Measurements from ENCODE around the gene G6PC3. TPM values are rescaled to one million over a fixed set of nuclear protein-coding genes. Genes with fewer than 3 reads are reported as not detected.

G6PC3 gene
- total RNA-seq, 2 donors from 2014 or later, result 40.3 to 41.4 TPM

DNA sequence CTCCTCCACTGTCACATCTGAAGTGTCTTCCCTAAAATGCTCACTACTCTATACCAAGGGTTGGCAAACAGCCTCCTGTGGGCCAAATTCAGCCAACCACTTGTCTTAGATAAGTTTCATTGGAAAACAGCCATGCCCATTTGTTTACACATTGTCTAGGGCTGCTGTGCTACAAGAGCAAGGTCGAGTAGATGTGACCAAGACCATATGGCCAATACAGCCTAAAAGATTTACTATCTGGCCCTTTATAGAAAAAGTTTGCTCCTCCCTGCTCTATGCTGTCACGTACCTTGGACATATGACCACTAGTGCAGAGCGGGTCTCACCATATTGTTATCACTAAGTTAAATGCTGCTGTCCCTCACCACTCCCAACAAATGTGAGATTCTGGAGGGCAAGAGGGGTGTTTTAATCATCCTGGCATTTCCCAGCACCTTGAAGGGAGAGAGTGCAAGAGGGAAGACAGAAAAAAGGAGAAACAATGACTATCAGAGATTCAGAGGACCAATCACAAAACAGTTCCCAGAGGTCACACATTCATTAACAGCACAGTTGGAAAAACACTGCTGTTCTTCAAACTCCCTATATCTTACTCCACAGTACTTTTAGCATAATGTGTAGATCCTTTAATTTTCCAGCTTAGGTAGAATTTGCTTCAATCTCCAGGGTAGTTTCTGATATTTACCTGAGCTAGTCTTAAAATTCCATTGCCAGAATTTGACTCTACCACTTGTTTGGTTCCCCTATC lies 17.2 kb upstream of the G6PC3 start:
- DNase-seq (ENCODE audit: low spot score), result peak; percentile 6
- intact Hi-C loops (cut with DNase I), result no loop called here

DNA sequence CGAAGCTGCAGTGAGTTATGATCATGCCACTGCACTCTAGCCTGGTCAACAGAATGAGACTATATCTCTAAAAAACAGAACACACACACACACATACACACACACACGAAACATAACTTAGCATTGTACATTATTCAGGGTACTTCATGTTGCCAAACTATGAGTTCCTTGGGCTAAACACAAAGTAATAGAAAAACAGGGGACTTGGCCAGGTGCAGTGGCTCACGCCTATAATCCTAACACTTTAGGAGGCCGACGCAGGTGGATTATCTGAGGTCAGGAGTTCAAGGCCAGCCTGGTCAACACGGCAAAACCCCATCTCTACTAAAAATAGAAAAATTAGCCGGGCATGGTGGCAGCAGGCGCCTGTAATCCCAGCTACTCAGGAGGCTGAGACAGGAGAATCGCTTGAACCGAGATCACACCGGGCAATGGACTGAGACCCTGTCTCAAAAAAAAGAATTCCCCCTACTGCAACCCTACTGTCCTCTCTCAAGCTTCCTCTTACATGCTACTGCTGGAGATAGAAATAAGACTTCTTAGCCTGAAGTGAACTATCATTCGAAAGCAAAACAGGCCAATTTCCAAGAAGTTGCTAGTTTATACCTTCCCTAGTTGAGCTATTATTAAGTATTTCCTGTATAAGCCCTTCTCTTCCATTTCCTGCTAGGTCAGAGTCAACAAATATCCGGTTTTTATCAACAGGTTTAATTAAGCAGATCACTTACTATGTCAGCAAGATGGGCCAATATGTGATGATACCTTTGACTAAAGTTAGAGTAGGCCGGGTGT lies 11.2 kb upstream of the G6PC3 start:
- intact Hi-C loops (cut with DNase I), result no loop called here

DNA sequence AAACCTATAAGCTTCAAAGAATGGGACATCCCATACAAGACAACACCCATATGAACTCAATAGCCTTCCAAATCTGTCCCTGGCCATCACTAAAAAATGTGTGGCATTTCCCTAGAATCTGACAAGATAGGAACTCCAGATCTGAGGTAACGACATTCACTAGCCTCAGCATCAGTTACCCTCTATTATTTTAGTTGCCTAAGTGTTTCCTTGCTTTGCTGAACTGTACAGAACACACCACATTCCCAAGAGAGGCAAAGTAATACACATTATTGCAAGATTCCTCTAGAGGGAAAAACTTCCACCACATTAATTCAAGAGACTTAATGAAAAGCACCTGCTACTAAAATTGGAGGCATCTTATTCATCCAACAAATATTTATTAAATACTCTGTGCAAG lies 9.1 kb upstream of the G6PC3 start:
- no peak for DNase-seq (ENCODE audit: low spot score)
- intact Hi-C loops (cut with DNase I), result no loop called here

More for the DNA sequence above, 11.2 kb upstream of the G6PC3 start:
- peak; percentile 12 for DNase-seq (ENCODE audit: low spot score)

DNA sequence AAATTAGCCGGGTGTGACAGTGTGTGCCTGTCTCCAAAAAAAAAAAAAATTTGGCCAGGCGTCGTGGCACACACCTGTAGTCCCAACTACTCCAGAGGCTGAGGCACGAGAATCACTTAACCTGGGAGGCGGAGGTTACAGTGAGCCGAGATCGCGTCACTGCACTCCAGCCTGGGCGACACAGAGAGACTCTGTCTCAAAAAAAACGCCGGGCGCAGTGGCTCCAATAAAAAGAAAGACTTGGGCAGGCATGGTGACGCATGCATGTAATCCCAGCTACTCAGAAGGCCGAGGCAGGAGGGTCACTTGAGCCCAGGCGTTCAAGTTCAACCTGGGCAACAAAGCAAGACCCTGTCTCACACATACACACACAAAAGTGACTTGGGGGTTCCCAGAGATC lies 7.7 kb upstream of the G6PC3 start:
- intact Hi-C loops (cut with DNase I), result no loop called here
- DNase-seq (ENCODE audit: low spot score), result no peak

DNA sequence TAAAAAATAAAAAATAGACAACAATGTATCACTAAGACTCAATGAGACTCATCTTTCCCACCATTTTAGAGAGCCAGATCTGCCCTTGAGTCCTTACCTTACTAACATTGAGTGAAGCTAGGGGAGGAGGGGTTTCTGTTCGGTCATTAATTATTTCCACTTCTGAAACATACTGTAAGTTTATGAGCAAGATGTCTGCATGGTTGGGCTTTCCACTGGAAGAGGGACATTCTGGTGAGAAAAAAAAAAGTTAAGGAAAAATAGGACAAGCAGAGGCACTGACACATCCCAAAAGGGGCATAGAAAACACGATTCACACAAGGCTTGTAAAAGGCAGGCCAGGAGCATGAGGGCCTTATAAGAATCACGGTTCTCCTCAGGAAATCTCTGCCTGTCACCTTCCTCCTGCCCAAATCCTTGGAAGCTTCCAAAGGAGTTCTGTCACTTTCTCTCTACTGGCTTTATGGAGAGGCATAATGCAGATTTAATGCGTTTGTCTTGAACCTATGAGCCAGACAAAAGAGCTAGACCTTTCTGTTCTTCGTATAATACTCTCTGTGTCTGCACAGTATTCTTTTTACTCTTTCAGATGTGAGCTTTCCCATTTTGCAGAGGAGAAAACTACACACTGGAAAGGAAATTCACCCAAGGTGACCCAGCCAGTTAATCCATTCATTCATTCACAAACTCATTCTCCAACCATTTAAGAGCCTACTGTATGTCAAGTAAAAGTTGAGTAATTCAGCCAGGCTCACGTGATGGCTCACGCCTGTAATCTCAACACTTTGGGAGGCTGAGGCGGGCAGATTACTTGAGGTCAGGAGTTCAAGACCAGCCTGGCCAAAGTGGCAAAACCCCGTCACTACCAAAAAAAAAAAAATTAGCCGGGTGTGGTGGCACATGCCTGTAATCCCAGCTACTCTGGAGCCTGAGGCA lies 6.6 kb upstream of the G6PC3 start:
- intact Hi-C loops (cut with DNase I), result no loop called here
- no peak for DNase-seq (ENCODE audit: low spot score)

DNA sequence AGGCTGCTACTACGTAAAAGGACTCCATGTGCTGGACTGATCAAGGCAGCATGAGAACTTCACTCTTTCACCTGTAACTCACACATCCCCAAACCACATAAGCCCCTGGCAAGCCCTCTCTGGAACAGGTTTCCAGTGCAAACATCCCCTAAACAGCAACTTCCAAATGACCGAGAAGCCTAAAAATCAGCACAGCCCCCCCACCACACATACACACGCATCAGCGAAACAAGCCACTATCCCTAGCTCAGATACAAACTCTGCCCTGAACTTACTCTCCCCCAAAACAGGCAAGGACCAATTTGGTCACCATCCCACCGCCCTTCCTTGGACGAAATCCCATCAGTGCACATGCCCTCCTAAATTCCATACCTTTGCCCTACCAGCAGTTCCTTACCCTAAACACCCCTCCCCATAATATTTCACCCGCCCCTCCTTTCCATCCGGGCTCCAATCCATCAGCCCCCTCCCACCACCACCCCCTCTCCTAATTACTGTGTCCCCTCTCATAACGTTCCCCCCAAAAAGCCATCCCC lies 4.8 kb upstream of the G6PC3 start:
- DNase-seq (ENCODE audit: low spot score), result no peak
- intact Hi-C loops (cut with DNase I), result no loop called here

DNA sequence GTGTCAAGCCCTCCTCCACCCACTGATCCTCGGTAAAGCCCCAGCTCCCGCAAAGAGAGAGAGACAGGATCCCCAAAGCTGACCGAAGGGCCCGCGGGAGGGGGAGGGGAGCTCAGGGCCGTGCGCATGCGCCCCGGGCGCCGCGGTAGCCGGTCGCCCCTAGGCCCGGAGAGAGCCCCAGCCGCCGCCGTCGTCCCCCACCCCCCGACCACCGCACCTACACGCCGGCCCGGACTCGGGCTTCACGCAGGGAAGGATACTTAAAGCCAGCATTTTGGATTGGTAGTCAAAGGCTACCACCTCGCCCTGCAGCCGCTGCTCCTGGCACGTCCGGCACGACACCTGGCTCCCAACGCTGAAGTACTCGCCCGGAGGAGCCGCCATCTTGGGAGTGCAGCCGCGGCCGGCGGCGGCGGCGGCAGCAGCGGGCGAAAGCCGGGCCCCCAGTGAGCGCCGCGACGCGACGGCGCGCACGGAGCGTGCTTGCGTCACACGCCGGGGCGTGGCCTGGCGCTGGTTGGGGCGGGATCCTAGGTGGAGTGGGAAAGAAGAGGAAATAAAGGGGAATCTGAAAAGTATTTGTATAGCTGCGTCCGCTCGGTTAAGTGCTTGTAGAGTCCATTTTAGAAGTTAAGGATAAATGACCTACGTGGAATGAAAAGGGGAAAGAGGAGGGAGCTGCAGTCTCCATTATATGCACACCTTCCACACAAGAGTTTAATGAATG lies 4.2 kb upstream of the G6PC3 start, which contains the start of gene LSM12:
LSM12 (minus strand) TSS at position 468 of the 727 bp plus-strand sequence; CDS start at position 384, 84 bp downstream.
- intact Hi-C loops (cut with DNase I), result no loop called here
- DNase-seq (ENCODE audit: low spot score), result peak; percentile 97

DNA sequence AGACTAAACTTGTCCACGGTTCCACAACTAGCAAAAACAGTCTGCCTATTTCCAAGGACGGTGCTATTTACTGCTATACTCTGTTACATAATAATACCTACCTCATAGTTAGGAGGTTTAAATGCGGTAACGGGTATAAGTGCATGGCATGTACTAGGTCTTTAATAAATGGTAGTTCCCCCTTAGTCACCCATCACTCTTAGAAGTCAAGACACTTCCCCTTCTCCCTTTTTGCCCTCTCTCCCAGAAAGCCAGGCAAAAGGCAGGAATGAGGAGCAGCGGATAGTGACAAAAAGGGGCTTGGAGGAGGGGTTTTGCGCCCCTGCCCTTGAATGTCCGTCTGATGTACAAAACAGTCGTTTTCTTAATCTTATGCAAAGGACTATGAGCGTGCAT lies 3.0 kb upstream of the G6PC3 start:
- DNase-seq (ENCODE audit: low spot score), result no peak
- intact Hi-C loops (cut with DNase I), result no loop called here

DNA sequence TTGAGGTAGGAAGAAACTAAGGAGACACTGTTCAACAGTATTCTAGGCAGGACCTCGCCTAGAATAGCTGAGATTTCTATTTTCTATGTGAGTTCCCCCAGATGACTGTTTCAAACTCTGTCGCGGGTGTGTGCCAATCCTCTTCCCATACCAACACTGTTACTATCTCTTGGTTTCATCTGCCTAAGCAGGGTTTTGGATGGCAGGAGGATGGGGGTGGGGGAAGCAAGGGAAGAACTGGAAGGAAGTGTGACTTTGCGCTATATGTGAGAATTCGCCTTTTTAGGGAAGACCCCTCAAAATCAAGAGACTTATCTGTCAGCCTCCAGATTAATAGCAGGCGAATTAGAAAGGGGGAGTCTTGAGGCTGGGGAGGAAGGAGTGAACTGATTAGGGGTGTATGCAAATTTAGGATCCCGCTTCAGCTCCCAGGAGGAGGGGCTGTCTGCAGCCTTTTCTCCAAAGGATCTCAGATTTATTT lies 521 bp upstream of the G6PC3 start:
- DNase-seq (ENCODE audit: low spot score), result no peak
- intact Hi-C loops (cut with DNase I), result loop anchor here in 1 of 2 donors (5.0 kb wide), 1 partner anchor 47 kb away; no protein-coding TSS in a partner anchor

DNA sequence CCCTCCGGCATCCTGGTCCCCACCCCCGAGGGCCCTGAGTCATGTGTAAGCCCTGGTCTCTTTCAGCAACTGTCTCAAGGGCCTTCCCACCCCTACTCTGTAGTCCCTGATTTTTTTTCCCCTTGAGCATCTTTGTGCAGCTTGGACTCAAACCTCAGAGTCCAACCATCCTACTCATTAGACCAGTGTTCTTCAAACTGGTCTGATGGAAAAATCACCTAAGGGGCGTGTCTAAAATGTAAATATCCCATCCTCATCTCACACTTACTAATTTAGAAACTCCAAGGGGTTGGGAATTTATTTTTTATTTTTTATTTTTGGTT lies 624 bp downstream of the G6PC3 start:
- intact Hi-C loops (cut with DNase I), result loop anchor here in 1 of 2 donors (5.0 kb wide), 1 partner anchor 46 kb away; no protein-coding TSS in a partner anchor
- no peak for DNase-seq (ENCODE audit: low spot score)

DNA sequence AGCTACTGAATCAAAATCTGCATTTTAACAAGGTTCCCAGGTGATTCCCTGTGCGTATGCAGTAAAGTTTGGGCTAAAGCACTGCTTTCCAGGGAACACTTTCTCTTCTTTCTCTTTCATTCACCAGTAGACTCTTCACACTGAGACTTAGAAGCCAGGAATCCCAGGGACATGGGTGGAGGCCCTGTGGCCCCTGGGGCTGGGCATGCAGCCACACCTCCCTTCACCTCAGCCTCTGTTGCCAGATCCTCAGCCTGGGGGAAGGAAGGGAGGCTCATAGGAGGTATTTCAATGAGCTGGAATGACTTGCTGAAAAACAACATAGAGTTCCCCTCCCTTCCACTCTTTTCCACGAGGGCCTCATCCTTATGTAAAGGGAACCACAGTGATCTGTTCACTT lies 1.2 kb downstream of the G6PC3 start:
- intact Hi-C loops (cut with DNase I), result loop anchor here in 1 of 2 donors (5.0 kb wide), 1 partner anchor 46 kb away; no protein-coding TSS in a partner anchor

DNA sequence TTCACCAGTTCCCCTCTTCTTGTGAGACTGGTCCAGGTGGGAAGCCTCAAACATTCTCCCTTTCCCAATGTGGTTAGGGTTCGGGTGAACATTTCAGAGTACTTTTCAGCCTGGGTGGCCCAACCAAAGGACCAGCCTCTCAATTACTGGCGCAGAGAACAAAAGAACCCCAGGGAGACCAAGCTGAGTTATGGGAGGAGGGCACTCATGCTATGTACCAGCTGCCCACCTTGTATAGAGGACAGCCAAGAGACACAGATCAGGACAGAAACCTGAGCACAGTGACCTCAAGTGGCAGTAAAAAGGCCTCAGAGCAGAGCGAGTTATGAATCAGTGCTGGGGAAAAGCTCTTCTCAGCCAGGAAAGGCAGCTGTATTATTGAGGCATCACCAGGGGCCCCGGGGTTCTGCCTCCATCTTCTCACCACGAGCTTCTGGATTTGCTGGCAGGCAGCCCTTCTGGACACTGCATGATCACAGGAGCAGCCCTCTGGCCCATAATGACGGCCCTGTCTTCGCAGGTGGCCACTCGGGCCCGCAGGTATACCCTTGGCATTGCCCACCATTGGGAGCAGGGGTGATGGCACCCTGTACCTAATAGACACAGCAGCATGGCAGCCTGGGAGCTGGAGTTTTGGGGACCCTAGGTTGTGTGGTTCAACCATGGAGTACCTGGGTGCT lies 3.8 kb downstream of the G6PC3 start:
- DNase-seq (ENCODE audit: low spot score), result no peak
- intact Hi-C loops (cut with DNase I), result loop anchor here (1.0 to 5.0 kb wide), 2 partner anchors 15 to 43 kb away; no protein-coding TSS in a partner anchor

More for the DNA sequence above, 1.2 kb downstream of the G6PC3 start:
- DNase-seq (ENCODE audit: low spot score), result no peak

DNA sequence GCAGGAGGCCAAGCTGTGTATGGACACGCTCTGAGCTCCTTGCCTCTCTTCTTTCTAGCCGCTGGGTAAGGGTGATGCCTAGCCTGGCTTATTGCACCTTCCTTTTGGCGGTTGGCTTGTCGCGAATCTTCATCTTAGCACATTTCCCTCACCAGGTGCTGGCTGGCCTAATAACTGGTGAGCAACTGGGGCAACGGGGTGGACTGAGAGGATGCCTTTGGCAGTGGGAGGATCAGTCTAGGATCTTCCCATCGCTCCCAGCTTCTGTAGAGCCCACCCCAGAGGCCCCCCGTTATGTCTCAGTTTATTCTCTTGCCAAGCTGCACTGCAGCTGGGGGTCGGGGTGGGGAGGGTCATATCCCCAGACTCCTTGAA lies 4.4 kb downstream of the G6PC3 start:
- no peak for DNase-seq (ENCODE audit: low spot score)
- intact Hi-C loops (cut with DNase I), result loop anchor here (1.0 to 5.0 kb wide), 2 partner anchors 14 to 42 kb away; no protein-coding TSS in a partner anchor

DNA sequence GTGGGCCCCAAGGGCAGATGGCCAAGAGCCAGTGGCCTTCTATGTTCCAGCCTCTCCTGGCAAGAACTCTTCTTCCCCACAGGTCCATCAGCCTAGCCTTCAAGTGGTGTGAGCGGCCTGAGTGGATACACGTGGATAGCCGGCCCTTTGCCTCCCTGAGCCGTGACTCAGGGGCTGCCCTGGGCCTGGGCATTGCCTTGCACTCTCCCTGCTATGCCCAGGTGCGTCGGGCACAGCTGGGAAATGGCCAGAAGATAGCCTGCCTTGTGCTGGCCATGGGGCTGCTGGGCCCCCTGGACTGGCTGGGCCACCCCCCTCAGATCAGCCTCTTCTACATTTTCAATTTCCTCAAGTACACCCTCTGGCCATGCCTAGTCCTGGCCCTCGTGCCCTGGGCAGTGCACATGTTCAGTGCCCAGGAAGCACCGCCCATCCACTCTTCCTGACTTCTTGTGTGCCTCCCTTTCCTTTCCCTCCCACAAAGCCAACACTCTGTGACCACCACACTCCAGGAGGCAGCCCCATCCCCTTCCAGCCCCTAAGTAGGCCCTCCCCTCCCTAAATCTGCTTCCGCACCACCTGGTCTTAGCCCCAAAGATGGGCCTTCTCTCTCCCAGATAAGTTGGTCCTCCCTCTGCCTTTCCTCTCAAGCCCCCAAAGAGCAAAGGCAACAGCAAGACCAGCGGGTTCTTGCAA lies 5.2 kb downstream of the G6PC3 start:
- no peak for DNase-seq (ENCODE audit: low spot score)
- intact Hi-C loops (cut with DNase I), result no loop called here

DNA sequence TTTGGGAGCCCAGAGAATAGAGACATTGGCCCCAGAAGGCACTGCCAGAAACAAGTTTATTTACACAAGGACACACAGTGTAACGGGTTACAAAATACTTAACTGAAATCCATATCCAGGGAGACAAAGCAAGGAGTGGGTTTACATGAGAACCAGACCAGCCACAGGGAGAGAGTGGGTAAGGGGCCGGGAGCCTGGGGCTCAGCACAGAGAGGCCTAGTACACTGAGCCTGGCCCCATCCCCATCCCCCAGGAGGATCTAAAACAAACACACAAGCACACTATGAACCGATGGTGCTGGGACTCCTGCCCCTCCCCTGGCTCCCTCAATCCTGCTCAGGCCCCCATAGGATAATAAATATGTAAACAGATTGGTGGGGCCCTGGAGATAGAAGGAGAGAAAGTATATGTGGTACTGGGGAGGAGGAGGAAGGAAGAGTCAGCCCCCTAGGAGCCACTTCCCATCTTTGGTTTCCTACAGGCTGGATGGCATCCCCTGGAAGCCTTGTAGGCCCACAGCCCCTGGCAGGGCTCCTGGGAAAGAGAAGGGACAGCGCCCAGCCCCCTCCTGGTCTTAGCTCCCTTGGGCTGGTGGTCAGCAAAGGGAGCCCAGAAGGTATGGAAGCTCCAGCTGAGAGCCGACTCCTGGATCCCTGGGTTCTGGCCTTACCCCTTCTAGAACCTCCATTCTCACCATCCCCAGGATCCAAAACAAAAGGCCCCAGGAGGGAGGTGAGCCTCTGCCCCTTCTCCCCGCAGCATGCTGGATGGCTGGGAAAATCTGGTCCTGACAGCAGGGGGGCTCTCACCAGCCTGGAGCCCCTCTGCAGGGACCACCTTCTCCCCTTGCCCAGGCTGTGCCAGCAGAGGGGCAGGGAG lies 6.4 kb downstream of the G6PC3 start:
- no peak for DNase-seq (ENCODE audit: low spot score)
- intact Hi-C loops (cut with DNase I), result no loop called here

DNA sequence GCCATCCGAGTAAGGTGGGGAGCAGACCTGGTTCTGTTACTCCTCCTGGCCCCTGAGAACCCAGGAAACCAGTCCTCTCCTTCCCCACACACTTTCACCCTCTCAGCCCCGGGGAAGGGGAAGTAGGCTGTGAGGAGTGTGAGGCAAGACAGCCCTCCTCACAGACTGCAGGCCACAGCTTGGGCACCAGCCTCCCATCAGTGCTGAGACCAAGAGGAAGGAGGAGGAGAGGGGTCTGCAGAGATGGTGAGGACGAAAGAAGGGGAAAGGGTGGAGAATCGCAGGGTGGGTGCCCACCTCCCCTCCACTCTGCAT lies 7.0 kb downstream of the G6PC3 start:
- DNase-seq (ENCODE audit: low spot score), result no peak
- intact Hi-C loops (cut with DNase I), result no loop called here
